ENCODE data around the gene SLC6A3.

Gene SLC6A3

DNA sequence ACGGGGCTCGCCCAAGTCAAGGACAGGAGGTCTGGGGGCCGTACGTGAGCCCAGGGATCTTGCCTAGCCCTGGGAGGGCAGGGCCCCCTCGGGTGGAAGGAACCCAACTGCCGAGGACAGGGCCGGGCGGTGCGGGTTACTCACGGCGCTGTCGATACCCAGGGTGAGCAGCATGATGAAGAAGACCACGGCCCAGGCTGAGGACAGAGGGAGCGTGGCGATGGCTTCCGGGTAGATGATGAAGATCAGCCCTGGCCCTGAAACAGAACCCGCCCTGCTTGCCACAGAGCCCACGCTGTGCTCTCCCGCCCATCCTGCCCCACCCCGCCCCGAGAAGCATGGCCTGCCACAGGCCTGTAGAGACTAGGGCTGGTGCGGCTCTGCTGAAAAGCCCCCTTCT is 34.1 kb downstream of the SLC6A3 start:
- H3K4me3 ChIP-seq (ENCODE audit: low read depth, low read length) = no peak overlapping the region
- no peaks in the 10 kb centered on the region for H3K36me3 ChIP-seq (ENCODE audit: control insufficient read depth, insufficient read depth, low read length)
- H3K9me3 ChIP-seq (ENCODE audit: control insufficient read depth, insufficient read depth, low read depth, low read length) = no peaks in the 10 kb centered on the region
- H3K9ac ChIP-seq (ENCODE audit: low read length) = no peak overlapping the region
- H3K4me1 ChIP-seq (ENCODE audit: control insufficient read depth, insufficient read depth, low read length) = peaks cover 11% of the 10 kb centered on the region; the same call in 1 of the 2 replicates
- H3K27me3 ChIP-seq (ENCODE audit: control insufficient read depth, insufficient read depth, low read length) = peaks cover 11% of the 10 kb centered on the region; the same call in 1 of the 2 replicates
- no peak overlapping the region for H3K27ac ChIP-seq (ENCODE audit: low read depth, low read length)

- no peaks in the 10 kb centered on the region for H3K36me3 ChIP-seq (ENCODE audit: control insufficient read depth, insufficient read depth, low read length)
- no peak overlapping the region for H3K9ac ChIP-seq (ENCODE audit: low read length)
- no peaks in the 10 kb centered on the region for H3K9me3 ChIP-seq (ENCODE audit: control insufficient read depth, insufficient read depth, low read depth, low read length)
Observed at GRCh38 chr5:1410156-1411014, 34.9 kb downstream of the SLC6A3 start.

DNA sequence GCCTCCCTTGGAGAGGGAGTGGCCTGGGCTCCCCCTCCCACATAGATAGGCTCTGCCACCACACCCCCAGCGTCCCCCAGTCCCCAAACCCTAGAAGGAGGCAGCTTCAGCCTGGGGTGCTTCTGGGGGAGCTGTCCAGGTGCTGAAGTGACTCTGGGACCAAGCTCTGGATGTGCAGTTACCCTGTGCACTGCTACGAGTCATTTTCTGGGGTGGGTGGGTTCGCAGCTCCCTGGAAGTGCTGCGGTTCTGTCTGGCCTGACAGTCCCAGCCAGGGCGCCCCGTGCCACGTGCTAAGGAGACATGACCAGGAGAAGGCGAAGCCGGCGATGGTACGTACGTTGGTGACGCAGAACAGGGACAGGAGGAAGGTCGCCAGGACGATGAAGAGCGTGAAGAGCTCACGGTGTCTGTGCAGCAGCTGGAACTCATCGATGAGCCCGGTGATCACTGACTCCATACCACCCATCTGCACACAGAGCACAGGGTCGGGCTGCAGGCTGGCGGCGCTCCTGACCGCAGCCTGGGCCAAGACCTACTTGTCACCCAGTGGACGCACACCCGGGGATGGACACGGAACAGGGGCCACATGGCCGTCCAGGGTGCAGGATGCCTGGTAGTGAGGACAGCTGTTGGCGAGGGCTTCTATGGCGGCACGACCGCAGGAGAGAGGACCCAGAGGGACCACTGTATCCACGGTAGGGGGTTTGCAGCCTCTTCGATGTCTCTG is 35.7 kb downstream of the SLC6A3 start:
- Histone ChIP-seq H3K9me3 (ENCODE audit: control insufficient read depth, insufficient read depth, low read depth, low read length) (no peaks in the 10 kb centered on the region), H3K9ac (ENCODE audit: low read length) (no peak overlapping the region), H3K27ac (ENCODE audit: low read depth, low read length) (no peak overlapping the region), H3K27me3 (ENCODE audit: control insufficient read depth, insufficient read depth, low read length) (peaks cover 11% of the 10 kb centered on the region; the same call in 1 of the 2 replicates), H3K36me3 (ENCODE audit: control insufficient read depth, insufficient read depth, low read length) (no peaks in the 10 kb centered on the region), H3K4me1 (ENCODE audit: control insufficient read depth, insufficient read depth, low read length) (peaks cover 11% of the 10 kb centered on the region; the same call in 1 of the 2 replicates), H3K4me3 (ENCODE audit: low read depth, low read length) (no peak overlapping the region)

More at GRCh38 chr5:1410156-1411014, 34.9 kb downstream of the SLC6A3 start:
- Histone ChIP-seq H3K27me3 (ENCODE audit: control insufficient read depth, insufficient read depth, low read length) (peaks cover 11% of the 10 kb centered on the region; the same call in 1 of the 2 replicates), H3K27ac (ENCODE audit: low read depth, low read length) (no peak overlapping the region), H3K4me3 (ENCODE audit: low read depth, low read length) (no peak overlapping the region), H3K4me1 (ENCODE audit: control insufficient read depth, insufficient read depth, low read length) (peaks cover 11% of the 10 kb centered on the region; the same call in 1 of the 2 replicates)

DNA sequence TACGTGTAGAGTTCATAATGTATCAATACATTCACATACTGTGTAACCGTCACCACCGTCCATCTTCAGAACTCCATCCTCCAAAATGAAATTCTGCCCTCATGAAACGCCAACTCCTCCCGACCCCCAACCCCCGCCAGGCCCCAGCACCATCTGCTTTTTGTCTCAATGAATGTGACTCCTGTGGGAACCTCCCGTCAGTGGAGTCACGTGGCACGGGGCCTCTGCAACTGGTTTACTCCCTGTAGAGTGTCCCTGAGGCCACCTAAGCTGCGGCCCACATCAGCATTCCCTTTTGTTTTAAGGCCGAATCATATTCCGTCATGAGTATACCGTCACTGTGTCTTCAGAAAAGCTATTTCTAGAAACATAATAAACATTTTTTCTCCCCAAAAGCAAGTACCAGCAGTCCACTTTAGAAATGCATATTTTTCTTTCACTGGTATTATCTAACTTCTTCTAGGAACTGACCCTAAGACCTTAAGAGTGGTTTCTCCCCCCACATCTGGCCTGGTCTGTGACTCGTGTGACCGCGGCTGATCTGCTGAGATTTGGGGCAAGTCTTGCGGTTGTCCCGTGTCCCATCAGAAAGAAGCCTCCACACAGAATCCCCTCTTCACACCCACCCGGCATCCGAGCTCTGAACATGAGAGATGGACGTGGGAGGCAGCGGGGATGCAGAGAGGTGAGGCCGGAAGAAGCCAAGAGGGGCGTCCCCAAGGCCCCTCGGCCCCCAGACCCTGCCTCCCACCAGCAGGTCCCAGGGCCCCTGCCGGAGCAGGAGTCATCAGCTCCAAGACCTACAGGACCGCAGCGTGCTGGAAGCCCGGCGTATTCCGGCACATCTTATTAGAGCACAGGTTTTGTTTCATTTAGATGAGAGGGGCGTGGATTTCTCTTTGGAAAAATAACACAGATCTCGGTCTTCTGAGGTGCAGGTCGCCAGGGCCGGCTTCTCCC is 38.3 kb downstream of the SLC6A3 start:
- H3K9ac ChIP-seq (ENCODE audit: low read length) = no peak overlapping the region
- H3K27ac ChIP-seq (ENCODE audit: low read depth, low read length) = no peak overlapping the region
- no peaks in the 10 kb centered on the region for H3K9me3 ChIP-seq (ENCODE audit: control insufficient read depth, insufficient read depth, low read depth, low read length)
- peaks cover 11% of the 10 kb centered on the region; the same call in 1 of the 2 replicates for H3K27me3 ChIP-seq (ENCODE audit: control insufficient read depth, insufficient read depth, low read length)
- no peak overlapping the region for H3K4me3 ChIP-seq (ENCODE audit: low read depth, low read length)
- H3K36me3 ChIP-seq (ENCODE audit: control insufficient read depth, insufficient read depth, low read length) = no peaks in the 10 kb centered on the region
- no peaks in the 10 kb centered on the region for H3K4me1 ChIP-seq (ENCODE audit: control insufficient read depth, insufficient read depth, low read length)

- no peak overlapping the region for H3K9ac ChIP-seq (ENCODE audit: low read length)
- H3K27me3 ChIP-seq (ENCODE audit: control insufficient read depth, insufficient read depth, low read length) = peaks cover 11% of the 10 kb centered on the region; the same call in 1 of the 2 replicates
- no peak overlapping the region for H3K4me3 ChIP-seq (ENCODE audit: low read depth, low read length)
- no peaks in the 10 kb centered on the region for H3K4me1 ChIP-seq (ENCODE audit: control insufficient read depth, insufficient read depth, low read length)
- no peaks in the 10 kb centered on the region for H3K36me3 ChIP-seq (ENCODE audit: control insufficient read depth, insufficient read depth, low read length)
- H3K27ac ChIP-seq (ENCODE audit: low read depth, low read length) = no peak overlapping the region
- H3K9me3 ChIP-seq (ENCODE audit: control insufficient read depth, insufficient read depth, low read depth, low read length) = no peaks in the 10 kb centered on the region
Observed at GRCh38 chr5:1405539-1406530, 39.4 kb downstream of the SLC6A3 start.

DNA sequence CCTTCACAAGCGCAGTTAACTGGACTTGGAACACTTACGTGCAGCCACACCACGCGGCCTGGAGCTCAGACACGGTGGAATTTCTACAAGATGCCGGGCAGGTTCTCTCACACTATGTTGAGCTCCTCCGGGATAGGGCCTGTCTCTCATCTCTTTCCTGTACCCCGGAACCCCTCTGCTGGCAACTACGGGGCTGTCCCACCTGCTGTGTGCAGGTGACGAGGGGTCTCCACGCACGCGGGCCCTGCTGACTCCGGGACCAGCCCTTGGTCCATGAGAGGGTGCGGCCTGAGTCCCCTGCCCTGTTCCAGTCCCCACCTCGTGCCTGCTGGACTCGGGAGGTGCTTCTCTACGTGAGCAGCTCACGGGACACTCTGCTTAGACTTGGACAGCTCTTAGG is 40.1 kb downstream of the SLC6A3 start:
- no peaks in the 10 kb centered on the region for H3K36me3 ChIP-seq (ENCODE audit: control insufficient read depth, insufficient read depth, low read length)
- H3K4me3 ChIP-seq (ENCODE audit: low read depth, low read length) = no peak overlapping the region
- peaks cover 11% of the 10 kb centered on the region; the same call in 1 of the 2 replicates for H3K27me3 ChIP-seq (ENCODE audit: control insufficient read depth, insufficient read depth, low read length)
- no peak overlapping the region for H3K27ac ChIP-seq (ENCODE audit: low read depth, low read length)
- no peak overlapping the region for H3K9ac ChIP-seq (ENCODE audit: low read length)
- H3K4me1 ChIP-seq (ENCODE audit: control insufficient read depth, insufficient read depth, low read length) = no peaks in the 10 kb centered on the region
- no peaks in the 10 kb centered on the region for H3K9me3 ChIP-seq (ENCODE audit: control insufficient read depth, insufficient read depth, low read depth, low read length)

DNA sequence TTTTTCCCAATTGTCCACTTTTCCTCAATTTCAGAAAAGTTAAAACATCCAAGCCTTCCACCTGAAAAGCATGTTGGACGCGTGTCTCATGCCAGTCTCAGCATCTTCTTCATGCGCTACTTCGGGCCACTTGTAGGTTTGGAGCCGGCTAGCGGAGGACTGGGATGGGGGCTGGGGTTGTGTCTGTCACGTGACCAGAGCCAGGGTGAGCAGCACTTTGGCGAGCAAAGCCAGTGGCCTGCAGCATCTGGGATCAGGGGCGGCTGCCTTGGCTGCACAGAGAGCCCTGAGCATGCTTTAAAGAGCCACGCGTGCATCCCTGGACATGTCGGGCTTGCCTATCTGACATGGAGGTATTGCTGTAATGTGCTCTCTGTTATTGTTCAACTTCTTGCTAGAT is 41.2 kb downstream of the SLC6A3 start:
- Histone ChIP-seq H3K9ac (ENCODE audit: low read length) (no peak overlapping the region), H3K36me3 (ENCODE audit: control insufficient read depth, insufficient read depth, low read length) (no peaks in the 10 kb centered on the region), H3K4me3 (ENCODE audit: low read depth, low read length) (no peak overlapping the region), H3K27me3 (ENCODE audit: control insufficient read depth, insufficient read depth, low read length) (peaks cover 7% of the 10 kb centered on the region; the same call in 1 of the 2 replicates), H3K4me1 (ENCODE audit: control insufficient read depth, insufficient read depth, low read length) (no peaks in the 10 kb centered on the region), H3K9me3 (ENCODE audit: control insufficient read depth, insufficient read depth, low read depth, low read length) (no peaks in the 10 kb centered on the region), H3K27ac (ENCODE audit: low read depth, low read length) (no peak overlapping the region)

GRCh38 chr5:1402611-1403255 is 42.5 kb downstream of the SLC6A3 start:
- H3K36me3 ChIP-seq (ENCODE audit: control insufficient read depth, insufficient read depth, low read length) = no peaks in the 10 kb centered on the region
- H3K27ac ChIP-seq (ENCODE audit: low read depth, low read length) = no peak overlapping the region
- H3K4me1 ChIP-seq (ENCODE audit: control insufficient read depth, insufficient read depth, low read length) = no peaks in the 10 kb centered on the region
- H3K4me3 ChIP-seq (ENCODE audit: low read depth, low read length) = no peak overlapping the region
- peaks cover under 1% of the 10 kb centered on the region; the same call in 1 of the 2 replicates for H3K27me3 ChIP-seq (ENCODE audit: control insufficient read depth, insufficient read depth, low read length)
- H3K9ac ChIP-seq (ENCODE audit: low read length) = no peak overlapping the region
- no peaks in the 10 kb centered on the region for H3K9me3 ChIP-seq (ENCODE audit: control insufficient read depth, insufficient read depth, low read depth, low read length)

GRCh38 chr5:1401536-1402138 is 43.6 kb downstream of the SLC6A3 start:
- H3K4me1 ChIP-seq (ENCODE audit: control insufficient read depth, insufficient read depth, low read length) = no peaks in the 10 kb centered on the region
- no peaks in the 10 kb centered on the region for H3K36me3 ChIP-seq (ENCODE audit: control insufficient read depth, insufficient read depth, low read length)
- H3K9ac ChIP-seq (ENCODE audit: low read length) = no peak overlapping the region
- H3K27ac ChIP-seq (ENCODE audit: low read depth, low read length) = no peak overlapping the region
- no peak overlapping the region for H3K4me3 ChIP-seq (ENCODE audit: low read depth, low read length)
- H3K9me3 ChIP-seq (ENCODE audit: control insufficient read depth, insufficient read depth, low read depth, low read length) = no peaks in the 10 kb centered on the region
- H3K27me3 ChIP-seq (ENCODE audit: control insufficient read depth, insufficient read depth, low read length) = peaks cover 4% of the 10 kb centered on the region; the same call in 1 of the 2 replicates
